ENCODE measurements around the gene ALLC.

The ALLC gene

GRCh38 chr2:3725458-3726250 is 67.7 kb downstream of the ALLC start:
- DNase-seq (ENCODE audit: low spot score): no peak

- no peak for DNase-seq (ENCODE audit: low spot score)
These were observed 68.5 kb downstream of the ALLC start for GRCh38 chr2:3726511-3726910.

GRCh38 chr2:3727397-3728045 is 69.5 kb downstream of the ALLC start:
- no peak for DNase-seq (ENCODE audit: low spot score)

GRCh38 chr2:3728104-3729054 is 70.4 kb downstream of the ALLC start:
- peak; percentile 73 for DNase-seq (ENCODE audit: low spot score)

- no peak for DNase-seq (ENCODE audit: low spot score)
These were observed 71.1 kb downstream of the ALLC start for GRCh38 chr2:3729055-3729448.

- DNase-seq (ENCODE audit: low spot score): no peak
These were observed 71.8 kb downstream of the ALLC start for GRCh38 chr2:3729786-3730185.

- no peak for DNase-seq (ENCODE audit: low spot score)
These were observed 72.6 kb downstream of the ALLC start for GRCh38 chr2:3730646-3731045.

- DNase-seq (ENCODE audit: low spot score): no peak
These were observed 73.8 kb downstream of the ALLC start for GRCh38 chr2:3731829-3732228.

- DNase-seq (ENCODE audit: low spot score): no peak
These were observed 78.1 kb downstream of the ALLC start for GRCh38 chr2:3736112-3736511.

GRCh38 chr2:3737128-3737527 is 79.1 kb downstream of the ALLC start:
- no peak for DNase-seq (ENCODE audit: low spot score)

GRCh38 chr2:3738454-3738853 is 80.5 kb downstream of the ALLC start:
- peak; percentile 50 for DNase-seq (ENCODE audit: low spot score)

- no peak for DNase-seq (ENCODE audit: low spot score)
These were observed 81.3 kb downstream of the ALLC start for GRCh38 chr2:3739313-3739712.

GRCh38 chr2:3741396-3741795 is 83.4 kb downstream of the ALLC start:
- DNase-seq (ENCODE audit: low spot score): no peak

- no peak for DNase-seq (ENCODE audit: low spot score)
These were observed 84.0 kb downstream of the ALLC start for GRCh38 chr2:3741867-3742602.

- no peak for DNase-seq (ENCODE audit: low spot score)
These were observed 84.9 kb downstream of the ALLC start for GRCh38 chr2:3742743-3743508.

GRCh38 chr2:3743951-3744555 is 86.1 kb downstream of the ALLC start:
- DNase-seq (ENCODE audit: low spot score): no peak

GRCh38 chr2:3745920-3746319 is 87.9 kb downstream of the ALLC start:
- DNase-seq (ENCODE audit: low spot score): no peak

GRCh38 chr2:3747032-3747654 is 89.1 kb downstream of the ALLC start:
- no peak for DNase-seq (ENCODE audit: low spot score)

GRCh38 chr2:3747826-3748225 is 89.8 kb downstream of the ALLC start:
- no peak for DNase-seq (ENCODE audit: low spot score)

- no peak for DNase-seq (ENCODE audit: low spot score)
These were observed 91.2 kb downstream of the ALLC start for GRCh38 chr2:3749201-3749600.

Measured in COLO829 (cell line).